ACC112 (cell line): Measurements from ENCODE around the gene NRTN.

Source experiments
- H2AFZ ChIP-seq: fragments of 200-600 bp; sonication (generic); one replicate; pipeline ENCODE4 v1.6.0; 2017; ENCODE audit warnings: antibody characterized with exemption, low read length; ENCODE audit not compliant: unreplicated experiment
- H3K27ac ChIP-seq: fragments of 200-600 bp; sonication (generic); 2 replicates; pipeline ENCODE4 v1.5.1; 2014; ENCODE audit warnings: low read depth, mild to moderate bottlenecking, antibody characterized with exemption, low read length, moderate library complexity
- H3K27me3 ChIP-seq: fragments of 200-600 bp; sonication (generic); 2 replicates; pipeline ENCODE4 v1.6.1; 2014; ENCODE audit warnings: mild to moderate bottlenecking, antibody characterized with exemption, low read length, moderate library complexity, mixed read lengths; ENCODE audit not compliant: insufficient read depth
- H3K36me3 ChIP-seq: fragments of 200-600 bp; sonication (generic); 2 replicates; pipeline ENCODE4 v1.6.1; 2016; ENCODE audit warnings: mild to moderate bottlenecking, antibody characterized with exemption, low read length, moderate library complexity, mixed read lengths; ENCODE audit not compliant: insufficient read depth
- H3K4me1 ChIP-seq: fragments of 200-600 bp; sonication (generic); one replicate; pipeline ENCODE4 v1.6.1; 2016; ENCODE audit warnings: low read length, mixed read lengths; ENCODE audit not compliant: insufficient read depth, unreplicated experiment, control insufficient read depth
- H3K4me3 ChIP-seq: fragments of 200-600 bp; sonication (generic); 2 replicates; pipeline ENCODE4 v1.5.1; 2014; ENCODE audit warnings: mild to moderate bottlenecking, low read depth, low read length
- H3K79me2 ChIP-seq: fragments of 200-600 bp; sonication (generic); one replicate; pipeline ENCODE4 v1.6.0; 2016; ENCODE audit warnings: low read length; ENCODE audit not compliant: control insufficient read depth, unreplicated experiment, insufficient read depth

The NRTN gene

GRCh38 chr19:5782322-5782721 lies 22.5 kb upstream of the NRTN start:
- Histone ChIP-seq H3K4me1 (no peaks in the 10 kb centered on the region), H2AFZ (no peak overlapping the region), H3K27me3 (no peaks in the 10 kb centered on the region), H3K27ac (no peak overlapping the region), H3K4me3 (no peak overlapping the region), H3K36me3 (no peaks in the 10 kb centered on the region), H3K79me2 (no peaks in the 10 kb centered on the region)

- Histone ChIP-seq H3K27ac (no peak overlapping the region), H3K4me1 (no peaks in the 10 kb centered on the region), H3K36me3 (no peaks in the 10 kb centered on the region)
These were observed 21.6 kb upstream of the NRTN start for GRCh38 chr19:5782945-5783919.

GRCh38 chr19:5784581-5785147 lies 20.2 kb upstream of the NRTN start, which contains the start of gene PRR22:
Gene PRR22, minus strand, starts transcription at chr19:5784746. Its CDS starts 86 bp downstream, at chr19:5784660.
- Histone ChIP-seq H3K4me3 (no peak within 1 kb of the TSS), H3K4me1 (no peaks in the 10 kb centered on the region), H3K27me3 (no peaks in the 10 kb centered on the region), H2AFZ (no peak within 1 kb of the TSS), H3K27ac (no peak within 1 kb of the TSS), H3K36me3 (no peaks in the 10 kb centered on the region), H3K79me2 (no peaks in the 10 kb centered on the region)

More at GRCh38 chr19:5782945-5783919, 21.6 kb upstream of the NRTN start:
- Histone ChIP-seq H3K79me2 (no peaks in the 10 kb centered on the region), H2AFZ (no peak overlapping the region), H3K27me3 (no peaks in the 10 kb centered on the region), H3K4me3 (no peak overlapping the region)

- Histone ChIP-seq H3K27me3 (no peaks in the 10 kb centered on the region), H3K4me3 (no peak overlapping the region), H3K79me2 (peaks cover 3% of the 10 kb centered on the region), H3K4me1 (no peaks in the 10 kb centered on the region), H2AFZ (no peak overlapping the region), H3K27ac (no peak overlapping the region), H3K36me3 (no peaks in the 10 kb centered on the region)
These were observed 19.4 kb upstream of the NRTN start for GRCh38 chr19:5785423-5785822.

GRCh38 chr19:5786593-5787408 lies 18.1 kb upstream of the NRTN start:
- peaks cover 3% of the 10 kb centered on the region for H3K79me2 ChIP-seq
- H2AFZ ChIP-seq: no peak overlapping the region
- H3K36me3 ChIP-seq: no peaks in the 10 kb centered on the region
- H3K27ac ChIP-seq: no peak overlapping the region
- H3K4me3 ChIP-seq: no peak overlapping the region
- H3K4me1 ChIP-seq: no peaks in the 10 kb centered on the region
- no peaks in the 10 kb centered on the region for H3K27me3 ChIP-seq

- Histone ChIP-seq H2AFZ (no peak overlapping the region), H3K79me2 (peaks cover 3% of the 10 kb centered on the region), H3K27ac (no peak overlapping the region), H3K36me3 (no peaks in the 10 kb centered on the region), H3K4me1 (no peaks in the 10 kb centered on the region), H3K27me3 (no peaks in the 10 kb centered on the region), H3K4me3 (no peak overlapping the region)
These were observed 17.3 kb upstream of the NRTN start for GRCh38 chr19:5787409-5788182.

- Histone ChIP-seq H3K4me1 (no peaks in the 10 kb centered on the region), H3K27me3 (no peaks in the 10 kb centered on the region), H3K36me3 (no peaks in the 10 kb centered on the region), H3K4me3 (no peak overlapping the region), H2AFZ (no peak overlapping the region), H3K79me2 (peaks cover 3% of the 10 kb centered on the region), H3K27ac (no peak overlapping the region)
These were observed 16.4 kb upstream of the NRTN start for GRCh38 chr19:5788422-5788821.

- no peak overlapping the region for H3K4me3 ChIP-seq
- no peaks in the 10 kb centered on the region for H3K36me3 ChIP-seq
- H3K27me3 ChIP-seq: no peaks in the 10 kb centered on the region
- no peaks in the 10 kb centered on the region for H3K4me1 ChIP-seq
- H2AFZ ChIP-seq: no peak overlapping the region
- no peak overlapping the region for H3K27ac ChIP-seq
- H3K79me2 ChIP-seq: peaks cover 3% of the 10 kb centered on the region
These were observed 15.5 kb upstream of the NRTN start for GRCh38 chr19:5789351-5789761.

GRCh38 chr19:5789886-5790558 lies 14.8 kb upstream of the NRTN start:
- Histone ChIP-seq H3K79me2 (peaks cover 3% of the 10 kb centered on the region), H2AFZ (no peak overlapping the region), H3K27ac (no peak overlapping the region; the same call in 1 of the 2 replicates), H3K4me3 (peak overlapping the region; percentile 93), H3K27me3 (no peaks in the 10 kb centered on the region), H3K36me3 (no peaks in the 10 kb centered on the region), H3K4me1 (no peaks in the 10 kb centered on the region)
